SK-N-SH treated with all-trans-retinoic acid at 6 μM for 48 hours (cell line): ENCODE measurements around the gene NYAP2.

ENCODE experiments used
- ARNTL ChIP-seq: fragments of 450-650 bp; formaldehyde crosslinking; IDR thresholded peaks from 2 replicates; pipeline ENCODE4 v1.5.0; 2020; ENCODE audit warnings: low read depth, mild to moderate bottlenecking, moderate library complexity, borderline replicate concordance
- PPARA ChIP-seq: fragments of 250-450 bp; sonication (Bioruptor Pico); IDR thresholded peaks from 2 replicates; pipeline ENCODE4 v1.5.0; 2020; ENCODE audit warnings: mild to moderate bottlenecking, borderline replicate concordance
- RARB ChIP-seq: fragments of 250-450 bp; sonication (Bioruptor Pico); IDR thresholded peaks from 2 replicates; pipeline ENCODE4 v1.8.0; 2021; ENCODE audit warnings: mild to moderate bottlenecking, moderate library complexity
- ZC3H10 ChIP-seq: fragments of 250-450 bp; sonication (Bioruptor Pico); IDR thresholded peaks from 2 replicates; pipeline ENCODE4 v1.5.1; 2021; ENCODE audit warnings: mild to moderate bottlenecking, moderate library complexity
- ZNF565 ChIP-seq: fragments of 450-650 bp; formaldehyde crosslinking; conservative IDR thresholded peaks from 2 replicates; pipeline ENCODE4 v1.5.0; 2020; ENCODE audit warnings: low read depth, mild to moderate bottlenecking, moderate library complexity
- TF ChIP-seq, protein P1 (sequence below): fragments of 250-450 bp; sonication (Bioruptor Pico); IDR thresholded peaks from 2 replicates; pipeline ENCODE4 v1.8.0; 2020; ENCODE audit warnings: mild to moderate bottlenecking, moderate library complexity, borderline replicate concordance

DNA sequence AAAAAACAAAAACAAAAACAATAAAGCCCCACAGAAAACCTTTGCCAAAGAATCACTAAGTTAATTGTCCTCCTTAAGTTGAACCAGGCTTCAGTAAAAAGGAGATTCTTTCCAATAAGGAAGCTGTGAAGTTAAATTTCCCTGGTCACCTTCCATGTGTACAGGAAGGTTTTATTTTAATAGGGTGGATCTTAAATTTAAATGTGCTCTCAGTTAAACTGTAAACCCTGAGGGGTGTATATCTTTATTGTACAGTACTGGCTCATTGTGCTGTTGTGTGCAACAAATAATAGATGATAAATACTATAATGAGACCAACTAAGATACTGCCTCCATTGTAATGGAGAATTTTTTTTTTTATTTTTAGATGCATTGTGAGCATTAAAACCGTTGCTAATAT lies 97.1 kb downstream of the NYAP2 start:
- TF ChIP-seq ZC3H10 (no peak), PPARA (no peak), RARB (CRISPR knock-in tag) (no peak), ARNTL (CRISPR knock-in tag) (no peak), ZNF565 (no peak)
- TF ChIP-seq, protein P1, sequence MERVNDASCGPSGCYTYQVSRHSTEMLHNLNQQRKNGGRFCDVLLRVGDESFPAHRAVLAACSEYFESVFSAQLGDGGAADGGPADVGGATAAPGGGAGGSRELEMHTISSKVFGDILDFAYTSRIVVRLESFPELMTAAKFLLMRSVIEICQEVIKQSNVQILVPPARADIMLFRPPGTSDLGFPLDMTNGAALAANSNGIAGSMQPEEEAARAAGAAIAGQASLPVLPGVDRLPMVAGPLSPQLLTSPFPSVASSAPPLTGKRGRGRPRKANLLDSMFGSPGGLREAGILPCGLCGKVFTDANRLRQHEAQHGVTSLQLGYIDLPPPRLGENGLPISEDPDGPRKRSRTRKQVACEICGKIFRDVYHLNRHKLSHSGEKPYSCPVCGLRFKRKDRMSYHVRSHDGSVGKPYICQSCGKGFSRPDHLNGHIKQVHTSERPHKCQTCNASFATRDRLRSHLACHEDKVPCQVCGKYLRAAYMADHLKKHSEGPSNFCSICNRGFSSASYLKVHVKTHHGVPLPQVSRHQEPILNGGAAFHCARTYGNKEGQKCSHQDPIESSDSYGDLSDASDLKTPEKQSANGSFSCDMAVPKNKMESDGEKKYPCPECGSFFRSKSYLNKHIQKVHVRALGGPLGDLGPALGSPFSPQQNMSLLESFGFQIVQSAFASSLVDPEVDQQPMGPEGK (CRISPR knock-in tag): no peak
